Esophagus muscularis mucosa (tissue), 4 donors: Measurements from ENCODE around the gene NLRP7.
"Not testable (repeated sequence)": the region's sequence is repeated elsewhere in the genome, so short reads cannot be mapped to it uniquely, and the experiment has no call there.

Source experiments
- CTCF ChIP-seq, 3 experiments: fragments of 200-600 bp in 2 of 3; fragments of 450-650 bp in 1 of 3; sonication (generic) in 2 of 3; IDR thresholded peaks; one replicate each; pipeline ENCODE4 v1.5.1; 2017 to 2019; ENCODE audit warnings: antibody characterized with exemption in 3 of 3, mild to moderate bottlenecking in 2 of 3, moderate library complexity in 1 of 3
- EP300 ChIP-seq: sonication (generic); formaldehyde crosslinking; IDR thresholded peaks from one replicate; pipeline ENCODE4 v1.6.1; 2017; ENCODE audit warnings: antibody characterized with exemption
- POLR2A ChIP-seq: fragments of 450-650 bp; IDR thresholded peaks from one replicate; pipeline ENCODE4 v1.6.1; 2017; ENCODE audit warnings: antibody characterized with exemption, moderate library complexity, mild to moderate bottlenecking, low read depth
- POLR2AphosphoS5 ChIP-seq, 2 donors: sonication (generic); formaldehyde crosslinking; IDR thresholded peaks; one replicate each; pipeline ENCODE4 v1.6.1; 2017; ENCODE audit warnings: antibody characterized with exemption in 2 of 2

GRCh38 chr19:54904261-54904660, 43.1 kb downstream of the NLRP7 start:
- TF ChIP-seq CTCF (IDR thresholded peaks at IDR 0.05); POLR2AphosphoS5 (IDR thresholded peaks at IDR 0.05); EP300; POLR2A: not testable (repeated sequence)
